HepG2 (cell line): ENCODE results near the gene AQP7. TPM values are rescaled to one million over a fixed set of nuclear protein-coding genes. Genes with fewer than 3 reads are reported as not detected.

ENCODE experiments used
- ATAC-seq: fragments of 200-7000 bp; cut with Tn5 transposase; 3 replicates; pipeline ENCODE4 v1.9.1; 2020; ENCODE audit warnings: mild to moderate bottlenecking, moderate library complexity
- BruUV-seq: library from RNA; stranded (reverse); fragments of 400-500 nt; replicated peaks from 2 replicates; lab custom pipeline; 2021; lab: Mats Ljungman, UMichigan
- CTCF ChIA-PET: fragments of 300-600 bp; formaldehyde crosslinking; extraction: SDS; loops from one replicate; lab custom pipeline; 2021; ENCODE audit warnings: low total read pairs, inconsistent platforms, low intra/inter-chr PET ratio; lab: Yijun Ruan, JAX
- POLR2A ChIA-PET: fragments of 350-600 bp; sonication (Branson Sonifier 250); formaldehyde crosslinking; loops from one replicate; lab custom pipeline; 2020; ENCODE audit warnings: antibody characterized with exemption, inconsistent platforms; lab: Yijun Ruan, JAX
- DNase-seq: peaks from one replicate; pipeline ENCODE4 v3.0.0-alpha.2; 2015; ENCODE audit warnings: low spot score
- FAIRE-seq: peaks from 3 replicates; lab custom pipeline; 2011; peaks lifted over from hg19 to GRCh38; lab: Jason Lieb, UNC
- H2AFZ ChIP-seq: one replicate; pipeline ENCODE4 v1.6.1; 2011; ENCODE audit warnings: low read length, inconsistent platforms
- H3K27ac ChIP-seq: fragments of 300-600 bp; 3 replicates; pipeline ENCODE4 v1.8.0; 2011; ENCODE audit warnings: mixed run types, mild to moderate bottlenecking, mixed read lengths, low read length, inconsistent platforms; ENCODE audit not compliant: insufficient read depth; ENCODE audit errors: extremely low read length
- H3K27me3 ChIP-seq, 2 experiments: fragments of 200-600 bp in 1 of 2; 2 replicates in 1 of 2; 3 replicates in 1 of 2; pipeline versions ENCODE4 v1.6.0 to v1.8.0; 2011; ENCODE audit warnings: low read length in 2 of 2, mild to moderate bottlenecking in 2 of 2, moderate library complexity in 2 of 2, inconsistent platforms in 1 of 2; ENCODE audit not compliant: insufficient read depth in 2 of 2, control insufficient read depth in 1 of 2
- H3K36me3 ChIP-seq, 2 experiments: fragments of 200-600 bp in 1 of 2; replicated peaks in 1 of 2; 2 replicates in 1 of 2; 3 replicates in 1 of 2; pipeline versions ENCODE4 v1.5.1 to v1.8.0; 2011; ENCODE audit warnings: low read length in 2 of 2, inconsistent platforms in 1 of 2; ENCODE audit not compliant: insufficient read depth in 2 of 2, control insufficient read depth in 1 of 2
- H3K4me1 ChIP-seq: 2 replicates; pipeline ENCODE4 v1.5.1; 2012; ENCODE audit warnings: low read length, inconsistent platforms; ENCODE audit not compliant: insufficient read depth
- H3K4me2 ChIP-seq: 2 replicates; pipeline ENCODE4 v1.6.0; 2011; ENCODE audit warnings: low read depth, low read length, inconsistent platforms
- H3K4me3 ChIP-seq, 3 experiments: fragments of 200-600 bp in 1 of 3; sonication (generic), shearing (Covaris generic) in 1 of 3; replicated peaks in 1 of 3; 2 replicates each; pipeline ENCODE4 v1.5.1; 2011 to 2016; ENCODE audit warnings: low read length in 3 of 3, inconsistent platforms in 2 of 3, low read depth in 2 of 3, mild to moderate bottlenecking in 2 of 3, control low read depth in 1 of 3, mixed read lengths in 1 of 3; ENCODE audit not compliant: insufficient read depth in 1 of 3
- H3K79me2 ChIP-seq: one replicate; pipeline ENCODE4 v1.6.1; 2011; ENCODE audit warnings: low read length, inconsistent platforms; ENCODE audit not compliant: insufficient read depth
- H3K9ac ChIP-seq: 2 replicates; pipeline ENCODE4 v1.6.0; 2011; ENCODE audit warnings: mild to moderate bottlenecking, low read depth, low read length, inconsistent platforms; ENCODE audit not compliant: insufficient read depth
- H3K9me3 ChIP-seq: 2 replicates; pipeline ENCODE4 v1.5.1; 2012; ENCODE audit warnings: mild to moderate bottlenecking, low read length
- H4K20me1 ChIP-seq: 2 replicates; pipeline ENCODE4 v1.6.0; 2011; ENCODE audit warnings: inconsistent platforms, mild to moderate bottlenecking, low read length, moderate library complexity; ENCODE audit not compliant: insufficient read depth
- EED ChIP-seq: sonication (generic); formaldehyde crosslinking; IDR thresholded peaks from 2 replicates; pipeline ENCODE4 v1.5.0; 2020; ENCODE audit warnings: mild to moderate bottlenecking, missing genetic modification reagents
- FOXP1 ChIP-seq, 2 experiments: fragments of 450-650 bp in 1 of 2; IDR thresholded peaks; 2 replicates each; pipeline ENCODE4 v1.6.1; 2017 to 2018; ENCODE audit warnings: antibody characterized with exemption in 1 of 2
- MED8 ChIP-seq: sonication (generic); formaldehyde crosslinking; IDR thresholded peaks from 2 replicates; pipeline ENCODE4 v1.8.1; 2023; ENCODE audit warnings: mild to moderate bottlenecking, missing genetic modification reagents; ENCODE audit not compliant: insufficient replicate concordance
- NR2C2 ChIP-seq: sonication (generic); formaldehyde crosslinking; IDR thresholded peaks from 2 replicates; pipeline ENCODE4 v1.4.0; 2020; ENCODE audit warnings: missing genetic modification reagents, mild to moderate bottlenecking, moderate library complexity, borderline replicate concordance
- ONECUT2 ChIP-seq: sonication (generic); formaldehyde crosslinking; IDR thresholded peaks from 2 replicates; pipeline ENCODE4 v1.4.0; 2020; ENCODE audit warnings: missing genetic modification reagents
- PAX8 ChIP-seq: sonication (generic); formaldehyde crosslinking; IDR thresholded peaks from 2 replicates; pipeline ENCODE4 v1.8.0; 2022; ENCODE audit warnings: mild to moderate bottlenecking, missing genetic modification reagents, borderline replicate concordance
- PHF20 ChIP-seq: sonication (generic); formaldehyde crosslinking; IDR thresholded peaks from 2 replicates; pipeline ENCODE4 v1.5.0; 2020; ENCODE audit warnings: mild to moderate bottlenecking, missing genetic modification reagents
- POLR2G ChIP-seq: fragments of 200-400 bp; formaldehyde crosslinking; IDR thresholded peaks from 2 replicates; pipeline ENCODE4 v1.6.1; 2018; ENCODE audit warnings: mild to moderate bottlenecking, low read depth, low read length, moderate library complexity
- STAG1 ChIP-seq: sonication (generic); formaldehyde crosslinking; IDR thresholded peaks from 2 replicates; pipeline ENCODE4 v1.4.0; 2020; ENCODE audit warnings: missing genetic modification reagents
- ZFP82 ChIP-seq: sonication (generic); formaldehyde crosslinking; IDR thresholded peaks from 2 replicates; pipeline ENCODE4 v1.5.1; 2020; ENCODE audit warnings: mild to moderate bottlenecking, missing genetic modification reagents, borderline replicate concordance
- ZFX ChIP-seq: sonication (generic); formaldehyde crosslinking; IDR thresholded peaks from 2 replicates; pipeline ENCODE4 v1.4.0; 2020; ENCODE audit warnings: mild to moderate bottlenecking, low read depth, missing genetic modification reagents, moderate library complexity
- ZNF264 ChIP-seq: sonication (generic); formaldehyde crosslinking; IDR thresholded peaks from 2 replicates; pipeline ENCODE4 v1.4.0; 2020; ENCODE audit warnings: missing genetic modification reagents
- ZNF460 ChIP-seq: sonication (generic); formaldehyde crosslinking; IDR thresholded peaks from 2 replicates; pipeline ENCODE4 v1.5.1; 2020; ENCODE audit warnings: missing genetic modification reagents, mild to moderate bottlenecking, borderline replicate concordance
- ZNF563 ChIP-seq: sonication (generic); formaldehyde crosslinking; IDR thresholded peaks from 2 replicates; pipeline ENCODE4 v1.8.0; 2022; ENCODE audit warnings: mild to moderate bottlenecking, moderate library complexity, missing genetic modification reagents
- ZNF614 ChIP-seq: IDR thresholded peaks from 2 replicates; pipeline ENCODE4 v1.6.1; 2018; ENCODE audit warnings: missing biosample characterization, missing genetic modification reagents, inconsistent platforms, borderline replicate concordance
- ZNF670 ChIP-seq: sonication (generic); formaldehyde crosslinking; IDR thresholded peaks from 2 replicates; pipeline ENCODE4 v1.8.0; 2022; ENCODE audit warnings: mild to moderate bottlenecking, missing genetic modification reagents, borderline replicate concordance
- ZNF747 ChIP-seq: sonication (generic); formaldehyde crosslinking; IDR thresholded peaks from 2 replicates; pipeline ENCODE4 v1.8.1; 2023; ENCODE audit warnings: missing genetic modification reagents, mild to moderate bottlenecking, borderline replicate concordance
- ZNF768 ChIP-seq: sonication (generic); formaldehyde crosslinking; IDR thresholded peaks from 2 replicates; pipeline ENCODE4 v1.4.0; 2020; ENCODE audit warnings: missing genetic modification reagents
- WGBS: methylation state at CpG from one replicate; pipeline ENCODE4 v1.1.6; 2017; ENCODE audit warnings: low lambda C conversion rate; 5-methylcytosine and 5-hydroxymethylcytosine counted together
- in situ Hi-C: cut with HindIII; loops from 2 replicates; pipeline ENCODE4 v1.10.0; 2017; ENCODE audit warnings: low pct_unique_long_range_greater_than_20kb; ENCODE audit not compliant: extremely low pct_ligation_motif_present
- intact Hi-C: fragments of 100-400 bp; cut with micrococcal nuclease; formaldehyde crosslinking; loops from one replicate; pipeline ENCODE4 v1.10.0; 2022; ENCODE audit not compliant: unreplicated experiment
- polyA plus RNA-seq, 8 experiments: library from polyadenylated mRNA; depleted of rRNA in 3 of 8; stranded (reverse) in 7 of 8; unstranded in 1 of 8; fragments of >200 nt; fragmentation: Illumina TruSeq in 4 of 8; extraction: Trizol in 4 of 8; gene quantifications; 2 replicates each; pipeline versions ENCODE4 v1.2.1 to v1.2.3, GENCODE V29; 2011 to 2016; ENCODE audit warnings: low read depth in 4 of 8, missing spikeins in 1 of 8, mixed read lengths in 1 of 8; ENCODE audit not compliant: insufficient read depth in 1 of 8
- total RNA-seq, 5 experiments: library from RNA; depleted of rRNA; stranded (reverse); fragments of >200 nt; fragmentation: Illumina TruSeq; extraction: Trizol; gene quantifications; 2 replicates each; pipeline ENCODE4 v1.2.3, GENCODE V29; 2016; ENCODE audit warnings: low read depth in 1 of 5
- TF ChIP-seq, protein P1 (sequence below): sonication (generic); formaldehyde crosslinking; conservative IDR thresholded peaks from 2 replicates; pipeline ENCODE4 v1.8.0; 2022; ENCODE audit warnings: low read depth, missing genetic modification reagents
- TF ChIP-seq, protein P2 (sequence below): fragments of 450-650 bp; IDR thresholded peaks from 2 replicates; pipeline ENCODE4 v1.6.1; 2016
- TF ChIP-seq, protein P3 (sequence below): IDR thresholded peaks from 2 replicates; pipeline ENCODE4 v1.6.1; 2018; ENCODE audit warnings: missing genetic modification reagents

Gene AQP7
- total and polyA plus RNA-seq, 2 of the 13 experiments (the other 11 are each of a cell fraction or from before 2014, with no cell fraction given), result 1.9 to 2.1 TPM

DNA sequence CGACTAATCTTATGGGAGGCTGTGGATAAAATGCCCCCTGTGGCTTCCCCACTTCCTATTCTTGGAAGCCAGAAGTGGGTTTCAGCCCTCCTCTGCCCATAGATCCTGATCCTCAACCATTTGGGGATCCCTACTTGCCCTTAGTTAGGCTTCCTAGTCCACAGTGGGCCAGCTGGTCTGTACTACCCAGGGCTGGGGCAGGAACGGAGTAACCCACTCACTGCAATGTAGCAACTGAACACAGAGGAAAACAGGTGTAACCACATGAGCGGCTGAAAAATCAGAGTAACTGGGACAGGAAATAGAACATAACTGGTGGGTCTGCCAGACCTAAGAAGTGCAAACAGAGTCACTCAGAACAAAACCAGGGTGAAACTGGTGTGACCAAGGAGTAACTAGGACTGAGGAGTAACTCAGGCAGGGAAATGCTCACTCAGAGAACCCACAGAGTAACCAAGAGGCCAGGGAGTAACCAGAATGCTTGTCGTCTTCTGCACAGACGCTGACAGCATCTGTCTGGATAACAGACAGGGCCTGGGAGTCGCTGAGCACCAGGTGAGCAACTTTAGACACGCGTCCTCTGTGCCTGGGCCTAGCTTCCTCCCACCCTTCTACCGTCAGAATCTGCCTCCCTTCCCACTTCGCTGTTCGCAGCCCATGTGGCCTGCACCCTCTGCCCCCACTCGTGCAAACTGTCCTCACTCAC lies 44.0 kb upstream of the AQP7 start:
- ATAC-seq, result peak; percentile 43
- POLR2A ChIA-PET, result interaction anchor here (0.9 to 2.6 kb wide), 8 partner anchors 11 to 71 kb away, joined by 3 to 18 read pairs (median 4); partner anchors contain the start of gene NOL6
- no peak for TF ChIP-seq NR2C2 (CRISPR knock-in tag)
- TF ChIP-seq, protein P1, sequence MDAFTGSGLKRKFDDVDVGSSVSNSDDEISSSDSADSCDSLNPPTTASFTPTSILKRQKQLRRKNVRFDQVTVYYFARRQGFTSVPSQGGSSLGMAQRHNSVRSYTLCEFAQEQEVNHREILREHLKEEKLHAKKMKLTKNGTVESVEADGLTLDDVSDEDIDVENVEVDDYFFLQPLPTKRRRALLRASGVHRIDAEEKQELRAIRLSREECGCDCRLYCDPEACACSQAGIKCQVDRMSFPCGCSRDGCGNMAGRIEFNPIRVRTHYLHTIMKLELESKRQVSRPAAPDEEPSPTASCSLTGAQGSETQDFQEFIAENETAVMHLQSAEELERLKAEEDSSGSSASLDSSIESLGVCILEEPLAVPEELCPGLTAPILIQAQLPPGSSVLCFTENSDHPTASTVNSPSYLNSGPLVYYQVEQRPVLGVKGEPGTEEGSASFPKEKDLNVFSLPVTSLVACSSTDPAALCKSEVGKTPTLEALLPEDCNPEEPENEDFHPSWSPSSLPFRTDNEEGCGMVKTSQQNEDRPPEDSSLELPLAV (CRISPR knock-in tag), result no peak
- TF ChIP-seq, protein P2, sequence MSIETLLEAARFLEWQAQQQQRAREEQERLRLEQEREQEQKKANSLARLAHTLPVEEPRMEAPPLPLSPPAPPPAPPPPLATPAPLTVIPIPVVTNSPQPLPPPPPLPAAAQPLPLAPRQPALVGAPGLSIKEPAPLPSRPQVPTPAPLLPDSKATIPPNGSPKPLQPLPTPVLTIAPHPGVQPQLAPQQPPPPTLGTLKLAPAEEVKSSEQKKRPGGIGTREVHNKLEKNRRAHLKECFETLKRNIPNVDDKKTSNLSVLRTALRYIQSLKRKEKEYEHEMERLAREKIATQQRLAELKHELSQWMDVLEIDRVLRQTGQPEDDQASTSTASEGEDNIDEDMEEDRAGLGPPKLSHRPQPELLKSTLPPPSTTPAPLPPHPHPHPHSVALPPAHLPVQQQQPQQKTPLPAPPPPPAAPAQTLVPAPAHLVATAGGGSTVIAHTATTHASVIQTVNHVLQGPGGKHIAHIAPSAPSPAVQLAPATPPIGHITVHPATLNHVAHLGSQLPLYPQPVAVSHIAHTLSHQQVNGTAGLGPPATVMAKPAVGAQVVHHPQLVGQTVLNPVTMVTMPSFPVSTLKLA, result no peak
- TF ChIP-seq, protein P3, sequence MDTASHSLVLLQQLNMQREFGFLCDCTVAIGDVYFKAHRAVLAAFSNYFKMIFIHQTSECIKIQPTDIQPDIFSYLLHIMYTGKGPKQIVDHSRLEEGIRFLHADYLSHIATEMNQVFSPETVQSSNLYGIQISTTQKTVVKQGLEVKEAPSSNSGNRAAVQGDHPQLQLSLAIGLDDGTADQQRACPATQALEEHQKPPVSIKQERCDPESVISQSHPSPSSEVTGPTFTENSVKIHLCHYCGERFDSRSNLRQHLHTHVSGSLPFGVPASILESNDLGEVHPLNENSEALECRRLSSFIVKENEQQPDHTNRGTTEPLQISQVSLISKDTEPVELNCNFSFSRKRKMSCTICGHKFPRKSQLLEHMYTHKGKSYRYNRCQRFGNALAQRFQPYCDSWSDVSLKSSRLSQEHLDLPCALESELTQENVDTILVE, result no peak
- no peak for TF ChIP-seq PAX8 (CRISPR knock-in tag)
- TF ChIP-seq ONECUT2 (CRISPR knock-in tag), result no peak
- no peak for TF ChIP-seq MED8 (CRISPR knock-in tag)
- 0 out of 2 replicates have a peak, but pooled peaks have one; percentile 35 for TF ChIP-seq ZFP82 (CRISPR knock-in tag)
- TF ChIP-seq PHF20 (CRISPR knock-in tag), result no peak
- no peak for TF ChIP-seq EED
- peak; percentile 44 for TF ChIP-seq ZFX (CRISPR knock-in tag)
- TF ChIP-seq ZNF670 (CRISPR knock-in tag), result peak; percentile 54; the same call in 1 of the 2 replicates
- TF ChIP-seq ZNF747 (CRISPR knock-in tag), result no peak
- no peak for TF ChIP-seq STAG1 (CRISPR knock-in tag)
- no peak for TF ChIP-seq ZNF768 (CRISPR knock-in tag)
- TF ChIP-seq ZNF460 (CRISPR knock-in tag), result no peak
- no peak for TF ChIP-seq ZNF563 (CRISPR knock-in tag)
- TF ChIP-seq FOXP1 (IDR thresholded peaks at IDR 0.05), result no peak
- no peak for TF ChIP-seq FOXP1 (CRISPR knock-in tag; IDR thresholded peaks at IDR 0.05)
- TF ChIP-seq ZNF264 (CRISPR knock-in tag), result no peak
- no peak for TF ChIP-seq POLR2G
- no peak for TF ChIP-seq ZNF614

More for the DNA sequence above, 44.0 kb upstream of the AQP7 start:
- in situ Hi-C loops, result loop anchor here (5.0 kb wide), 1 partner anchor 39 kb away; no protein-coding TSS in a partner anchor
- peak overlapping the region; percentile 89 for H3K4me2 ChIP-seq
- H3K4me1 ChIP-seq, result peaks cover 66% of the 10 kb centered on the region
- no TSS peak for BruUV-seq
- H4K20me1 ChIP-seq, result no peaks in the 10 kb centered on the region
- under 1% methylated on average over 7 of the region's 12 CpGs for WGBS
- H3K9ac ChIP-seq, result peak overlapping the region; percentile 29; the same call in 1 of the 2 replicates
- CTCF ChIA-PET, result interaction anchor here (1.2 kb wide), 1 partner anchor 43 kb away, joined by 4 read pairs; no protein-coding TSS in a partner anchor
- no peak overlapping the region for H3K27ac ChIP-seq
- intact Hi-C loops, result loop anchor here (2.0 kb wide), 1 partner anchor 44 kb away; the partner anchor contains the start of gene AQP7
- H3K79me2 ChIP-seq, result no peaks in the 10 kb centered on the region
- H3K4me3 ChIP-seq, result peak overlapping the region; percentile 30 to 70 (median 51); a peak in 5 of 6 replicates
- H3K36me3 ChIP-seq, result no peaks in the 10 kb centered on the region
- DNase-seq (no peak), FAIRE-seq (no peak)
- H2AFZ ChIP-seq, result no peak overlapping the region
- peaks cover 8 to 48% of the 10 kb centered on the region in 2 experiments for H3K27me3 ChIP-seq
- H3K9me3 ChIP-seq, result no peaks in the 10 kb centered on the region
